Measurements from ENCODE around the gene GLUD1.
"Not testable (repeated sequence)": the region's sequence is repeated elsewhere in the genome, so short reads cannot be mapped to it uniquely, and the experiment has no call there.

Gene GLUD1

DNA sequence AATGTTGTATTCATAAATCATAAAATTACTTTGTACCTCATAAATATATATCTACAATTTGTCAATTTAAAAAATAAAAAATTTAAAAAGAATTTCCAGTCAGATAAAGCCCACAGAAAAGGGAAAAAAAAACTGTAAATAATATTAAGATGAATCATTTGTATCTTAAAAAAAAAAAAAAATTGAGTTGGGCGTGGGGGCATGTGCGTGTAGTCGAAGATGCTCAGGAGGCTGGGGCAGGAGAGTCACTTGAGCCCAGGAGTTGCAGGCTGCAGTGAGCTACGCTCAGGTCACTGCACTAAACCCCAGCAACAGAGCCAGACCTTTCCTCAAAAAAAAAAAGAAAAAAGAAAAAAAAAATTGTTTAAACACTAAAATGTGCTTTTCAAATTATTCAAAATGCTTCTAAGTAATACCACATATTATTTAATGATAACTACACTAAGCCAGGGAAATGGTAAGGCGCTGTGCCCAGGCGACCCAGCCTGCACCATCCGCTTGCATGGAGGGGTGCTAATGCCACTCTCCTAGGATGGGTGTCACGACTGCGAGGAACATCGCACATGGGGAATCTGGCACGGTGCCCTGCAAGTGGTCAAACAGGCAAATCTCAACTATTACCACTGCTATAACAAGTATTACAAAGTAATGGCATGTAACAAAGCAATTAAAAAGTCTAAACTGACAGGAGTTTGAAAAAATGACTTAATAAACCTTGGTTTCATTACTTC lies 15.4 kb downstream of the GLUD1 start:
- Histone ChIP-seq H3K4me1 (ENCODE audit: insufficient read depth, insufficient read length) (no peaks in the 10 kb centered on the region), H3K36me3 (ENCODE audit: insufficient read depth, insufficient read length, low read length) (peaks cover 3% of the 10 kb centered on the region), H3K4me3 (ENCODE audit: insufficient read length, low read depth) (no peak overlapping the region), H3K9ac (ENCODE audit: insufficient read length, low read depth) (no peak overlapping the region), H3K27me3 (ENCODE audit: insufficient read depth, insufficient read length) (no peaks in the 10 kb centered on the region), H3K9me3 (ENCODE audit: insufficient read depth, low read length) (peaks cover 6% of the 10 kb centered on the region; the same call in 1 of the 2 replicates)
- no peak for DNase-seq (ENCODE audit: low read depth, low spot score)
- TF ChIP-seq YY1 (IDR thresholded peaks at IDR 0.05; ENCODE audit: insufficient read depth, insufficient read length), result no peak
- TF ChIP-seq ZNF274 (IDR thresholded peaks at IDR 0.05; ENCODE audit: low read depth, low read length), result no peak
- TF ChIP-seq SUZ12 (IDR thresholded peaks at IDR 0.05; ENCODE audit: extremely low read depth, insufficient read depth, insufficient read length), result no peak

DNA sequence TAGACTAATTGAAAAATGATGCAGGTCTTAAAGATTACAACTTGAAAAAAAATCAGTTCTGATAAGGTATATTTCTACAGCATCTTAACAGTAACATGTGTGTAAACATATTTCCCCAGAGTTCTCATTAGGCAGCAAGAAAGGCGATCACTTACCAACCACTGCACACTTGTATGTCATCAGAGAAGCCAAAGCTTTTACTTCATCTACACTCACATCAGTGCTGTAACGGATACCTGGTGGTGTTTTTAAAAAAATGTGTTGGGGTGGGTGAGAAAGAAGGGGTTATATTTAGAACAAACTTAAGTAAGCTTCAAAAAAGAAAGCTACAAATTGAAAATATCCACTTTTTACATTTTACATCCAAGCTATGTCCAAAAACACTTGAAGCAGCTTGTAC lies 18.2 kb downstream of the GLUD1 start:
- not testable (repeated sequence) for H3K9ac ChIP-seq (ENCODE audit: insufficient read length, low read depth); H3K4me3 ChIP-seq (ENCODE audit: insufficient read length, low read depth); H3K27me3 ChIP-seq (ENCODE audit: insufficient read depth, insufficient read length); DNase-seq (ENCODE audit: low read depth, low spot score); H3K4me1 ChIP-seq (ENCODE audit: insufficient read depth, insufficient read length); H3K9me3 ChIP-seq (ENCODE audit: insufficient read depth, low read length)
- H3K36me3 ChIP-seq (ENCODE audit: insufficient read depth, insufficient read length, low read length), result peaks cover 14% of the 10 kb centered on the region

DNA sequence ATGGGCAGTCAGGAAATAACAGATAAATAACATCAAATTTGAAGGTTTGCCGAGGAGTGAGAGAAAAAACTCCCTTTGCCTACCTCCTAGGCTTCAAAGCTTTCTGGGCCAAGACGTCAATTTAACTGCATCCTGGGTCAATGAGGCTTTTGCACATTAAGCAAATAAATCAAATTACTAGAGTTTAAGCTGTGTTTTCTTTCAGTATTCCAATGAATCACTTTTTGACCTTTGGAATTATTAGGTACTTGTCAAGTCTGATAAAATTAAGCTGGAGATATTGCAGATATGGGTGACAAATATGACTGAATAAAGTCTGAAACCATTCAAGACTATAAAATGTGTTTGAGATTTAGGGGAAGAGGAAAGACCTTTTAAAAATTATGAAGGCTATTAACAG lies 22.2 kb downstream of the GLUD1 start:
- DNase-seq (ENCODE audit: low read depth, low spot score), result no peak
- no peak for TF ChIP-seq YY1 (IDR thresholded peaks at IDR 0.05; ENCODE audit: insufficient read depth, insufficient read length)
- TF ChIP-seq SUZ12 (IDR thresholded peaks at IDR 0.05; ENCODE audit: extremely low read depth, insufficient read depth, insufficient read length), result no peak
- Histone ChIP-seq H3K4me3 (ENCODE audit: insufficient read length, low read depth) (no peak overlapping the region), H3K4me1 (ENCODE audit: insufficient read depth, insufficient read length) (no peaks in the 10 kb centered on the region), H3K27me3 (ENCODE audit: insufficient read depth, insufficient read length) (no peaks in the 10 kb centered on the region), H3K36me3 (ENCODE audit: insufficient read depth, insufficient read length, low read length) (peaks cover 26% of the 10 kb centered on the region), H3K9me3 (ENCODE audit: insufficient read depth, low read length) (no peaks in the 10 kb centered on the region), H3K9ac (ENCODE audit: insufficient read length, low read depth) (no peak overlapping the region)

DNA sequence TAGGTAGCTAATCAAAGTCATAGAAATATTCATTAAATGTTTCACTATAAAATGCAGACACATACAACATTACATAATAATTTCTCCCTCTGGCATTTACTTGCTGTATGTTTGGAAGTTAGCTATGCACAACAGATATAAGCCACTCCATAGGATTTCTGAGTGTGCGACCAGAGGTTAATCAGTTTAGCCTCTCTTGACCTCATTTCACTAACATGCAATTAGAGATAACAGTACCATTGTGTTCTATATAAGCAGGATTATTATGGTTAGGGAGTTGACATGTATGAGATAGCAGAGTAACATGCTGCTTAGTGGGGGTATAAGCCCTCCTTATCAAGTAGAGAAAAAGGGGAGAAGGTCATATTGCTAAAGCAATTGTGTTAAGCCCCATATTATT lies 26.4 kb downstream of the GLUD1 start:
- no peak for TF ChIP-seq YY1 (IDR thresholded peaks at IDR 0.05; ENCODE audit: insufficient read depth, insufficient read length)
- TF ChIP-seq SUZ12 (IDR thresholded peaks at IDR 0.05; ENCODE audit: extremely low read depth, insufficient read depth, insufficient read length), result no peak
- no peak for TF ChIP-seq ZNF274 (IDR thresholded peaks at IDR 0.05; ENCODE audit: low read depth, low read length)
- Histone ChIP-seq H3K27me3 (ENCODE audit: insufficient read depth, insufficient read length) (no peaks in the 10 kb centered on the region), H3K4me1 (ENCODE audit: insufficient read depth, insufficient read length) (no peaks in the 10 kb centered on the region), H3K4me3 (ENCODE audit: insufficient read length, low read depth) (no peak overlapping the region), H3K9me3 (ENCODE audit: insufficient read depth, low read length) (no peaks in the 10 kb centered on the region), H3K36me3 (ENCODE audit: insufficient read depth, insufficient read length, low read length) (peaks cover 49% of the 10 kb centered on the region), H3K9ac (ENCODE audit: insufficient read length, low read depth) (no peak overlapping the region)
- no peak for DNase-seq (ENCODE audit: low read depth, low spot score)

DNA sequence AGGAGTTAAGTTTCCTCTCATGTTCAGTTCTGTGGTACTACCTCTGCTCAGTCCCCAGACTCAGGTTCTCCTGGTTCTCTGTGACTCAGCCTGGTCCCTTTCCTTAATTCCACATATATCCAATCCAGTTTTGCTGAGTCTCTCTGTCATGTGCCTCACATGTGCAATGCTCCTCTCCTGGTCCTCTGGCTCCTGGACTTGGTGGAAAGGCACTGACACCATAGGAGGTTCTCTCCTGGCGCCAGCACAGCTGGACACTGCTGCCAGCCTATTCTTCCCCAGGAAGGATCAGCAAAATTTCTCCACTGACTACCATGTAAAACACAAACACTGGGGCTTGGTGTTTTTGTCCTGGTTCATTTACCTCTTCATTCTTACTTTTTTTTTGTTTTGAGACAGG lies 27.8 kb downstream of the GLUD1 start:
- H3K9ac ChIP-seq (ENCODE audit: insufficient read length, low read depth), result no peak overlapping the region
- no peak for DNase-seq (ENCODE audit: low read depth, low spot score)
- peaks cover 47% of the 10 kb centered on the region for H3K36me3 ChIP-seq (ENCODE audit: insufficient read depth, insufficient read length, low read length)
- TF ChIP-seq SUZ12 (IDR thresholded peaks at IDR 0.05; ENCODE audit: extremely low read depth, insufficient read depth, insufficient read length) (no peak), ZNF274 (IDR thresholded peaks at IDR 0.05; ENCODE audit: low read depth, low read length) (no peak), YY1 (IDR thresholded peaks at IDR 0.05; ENCODE audit: insufficient read depth, insufficient read length) (no peak)
- no peaks in the 10 kb centered on the region for H3K27me3 ChIP-seq (ENCODE audit: insufficient read depth, insufficient read length)
- no peak overlapping the region for H3K4me3 ChIP-seq (ENCODE audit: insufficient read length, low read depth)
- H3K9me3 ChIP-seq (ENCODE audit: insufficient read depth, low read length), result no peaks in the 10 kb centered on the region
- H3K4me1 ChIP-seq (ENCODE audit: insufficient read depth, insufficient read length), result no peaks in the 10 kb centered on the region

DNA sequence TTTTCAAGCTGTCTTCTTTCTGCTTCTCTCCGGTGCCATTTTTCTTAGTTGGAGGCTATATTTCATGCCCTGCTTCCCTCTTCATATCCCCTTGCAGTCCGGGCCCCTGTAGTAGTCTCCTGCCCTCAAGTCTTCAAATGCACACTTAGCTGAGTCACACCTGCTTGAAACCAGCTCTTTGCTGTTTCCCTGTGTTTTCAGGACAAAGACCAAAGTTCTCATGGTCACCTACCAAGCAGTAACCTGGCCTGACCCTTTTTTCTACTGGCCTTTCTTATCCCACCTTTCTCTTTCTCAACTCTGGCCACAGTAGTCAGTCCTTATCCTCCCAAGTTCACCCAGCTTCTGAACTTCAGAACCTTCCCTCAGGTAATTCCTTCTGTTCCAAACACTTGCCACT lies 28.5 kb downstream of the GLUD1 start:
- H3K36me3 ChIP-seq (ENCODE audit: insufficient read depth, insufficient read length, low read length), result peaks cover 51% of the 10 kb centered on the region
- TF ChIP-seq YY1 (IDR thresholded peaks at IDR 0.05; ENCODE audit: insufficient read depth, insufficient read length) (no peak), ZNF274 (IDR thresholded peaks at IDR 0.05; ENCODE audit: low read depth, low read length) (no peak), SUZ12 (IDR thresholded peaks at IDR 0.05; ENCODE audit: extremely low read depth, insufficient read depth, insufficient read length) (no peak)
- no peak overlapping the region for H3K4me3 ChIP-seq (ENCODE audit: insufficient read length, low read depth)
- H3K9me3 ChIP-seq (ENCODE audit: insufficient read depth, low read length), result no peaks in the 10 kb centered on the region
- no peak overlapping the region for H3K9ac ChIP-seq (ENCODE audit: insufficient read length, low read depth)
- DNase-seq (ENCODE audit: low read depth, low spot score), result no peak
- H3K4me1 ChIP-seq (ENCODE audit: insufficient read depth, insufficient read length), result no peaks in the 10 kb centered on the region
- H3K27me3 ChIP-seq (ENCODE audit: insufficient read depth, insufficient read length), result no peaks in the 10 kb centered on the region

DNA sequence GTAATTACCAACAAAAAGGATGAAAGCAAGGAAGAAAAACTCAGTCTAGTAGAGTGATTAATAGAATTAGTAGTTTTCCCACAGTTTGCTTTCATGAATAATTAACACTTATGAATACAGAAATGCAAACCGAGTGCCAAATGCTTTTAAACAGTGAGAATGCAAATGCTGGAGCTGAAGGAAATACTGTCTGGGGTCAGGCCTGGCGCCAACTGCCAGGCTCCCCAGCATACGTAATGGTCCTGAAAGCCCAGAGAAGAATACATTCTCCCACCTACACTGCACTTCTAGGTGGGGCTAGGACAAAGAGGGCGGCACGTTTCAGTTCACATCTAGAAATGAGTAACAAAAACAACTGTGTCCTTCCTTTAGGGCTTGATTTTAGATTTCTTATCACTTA lies 30.0 kb downstream of the GLUD1 start:
- DNase-seq (ENCODE audit: low read depth, low spot score), result no peak
- no peak overlapping the region for H3K9ac ChIP-seq (ENCODE audit: insufficient read length, low read depth)
- H3K27me3 ChIP-seq (ENCODE audit: insufficient read depth, insufficient read length), result no peaks in the 10 kb centered on the region
- peaks cover 64% of the 10 kb centered on the region for H3K36me3 ChIP-seq (ENCODE audit: insufficient read depth, insufficient read length, low read length)
- H3K4me3 ChIP-seq (ENCODE audit: insufficient read length, low read depth), result no peak overlapping the region
- no peak for TF ChIP-seq ZNF274 (IDR thresholded peaks at IDR 0.05; ENCODE audit: low read depth, low read length)
- no peak for TF ChIP-seq SUZ12 (IDR thresholded peaks at IDR 0.05; ENCODE audit: extremely low read depth, insufficient read depth, insufficient read length)
- TF ChIP-seq YY1 (IDR thresholded peaks at IDR 0.05; ENCODE audit: insufficient read depth, insufficient read length), result no peak
- no peaks in the 10 kb centered on the region for H3K9me3 ChIP-seq (ENCODE audit: insufficient read depth, low read length)
- no peaks in the 10 kb centered on the region for H3K4me1 ChIP-seq (ENCODE audit: insufficient read depth, insufficient read length)

Measured in NT2/D1 (cell line).